ENCODE data around the gene TGFBI.

Gene TGFBI

DNA sequence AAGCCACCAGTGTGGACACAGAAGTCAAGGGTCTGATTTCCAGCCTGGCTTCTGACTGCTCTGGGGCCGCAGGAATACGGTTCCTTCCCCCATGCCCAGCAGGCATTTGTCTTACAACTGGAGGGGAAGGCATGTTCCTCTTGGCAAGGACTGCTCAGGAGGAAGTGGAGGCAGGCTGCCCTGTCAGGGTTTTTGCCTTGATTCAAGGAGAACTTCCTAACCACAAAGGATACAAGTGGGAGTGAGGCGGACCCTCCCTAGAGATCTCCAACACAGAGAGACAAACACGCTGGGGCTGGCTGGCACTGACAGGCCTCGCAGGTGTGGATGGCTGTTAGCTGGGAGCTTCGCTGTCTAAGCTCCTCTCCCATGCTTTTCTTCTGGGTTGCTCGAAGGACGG, 19.1 kb downstream of the TGFBI start:
- DNase-seq (ENCODE audit: low spot score) = no peak

DNA sequence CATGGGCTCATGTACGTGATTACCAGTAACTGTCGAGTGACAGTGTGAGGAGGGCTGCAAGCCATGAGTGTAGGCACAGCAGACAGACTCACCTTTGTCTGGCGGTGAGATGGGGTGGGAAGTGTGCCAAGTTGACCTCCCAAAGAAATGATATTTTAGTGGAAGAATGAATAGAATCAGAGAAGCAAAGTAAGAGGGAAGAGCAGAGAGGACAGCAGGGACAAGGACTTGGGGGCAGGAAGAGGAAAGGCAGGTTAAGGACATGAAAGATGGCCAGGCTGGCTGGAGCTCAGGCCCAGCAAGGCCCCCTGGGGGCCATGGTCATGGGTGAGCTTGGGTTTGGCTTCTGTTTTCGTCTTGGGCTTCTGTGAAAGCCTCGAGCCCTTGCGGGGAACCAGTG, 20.2 kb downstream of the TGFBI start:
- DNase-seq (ENCODE audit: low spot score) = no peak

DNA sequence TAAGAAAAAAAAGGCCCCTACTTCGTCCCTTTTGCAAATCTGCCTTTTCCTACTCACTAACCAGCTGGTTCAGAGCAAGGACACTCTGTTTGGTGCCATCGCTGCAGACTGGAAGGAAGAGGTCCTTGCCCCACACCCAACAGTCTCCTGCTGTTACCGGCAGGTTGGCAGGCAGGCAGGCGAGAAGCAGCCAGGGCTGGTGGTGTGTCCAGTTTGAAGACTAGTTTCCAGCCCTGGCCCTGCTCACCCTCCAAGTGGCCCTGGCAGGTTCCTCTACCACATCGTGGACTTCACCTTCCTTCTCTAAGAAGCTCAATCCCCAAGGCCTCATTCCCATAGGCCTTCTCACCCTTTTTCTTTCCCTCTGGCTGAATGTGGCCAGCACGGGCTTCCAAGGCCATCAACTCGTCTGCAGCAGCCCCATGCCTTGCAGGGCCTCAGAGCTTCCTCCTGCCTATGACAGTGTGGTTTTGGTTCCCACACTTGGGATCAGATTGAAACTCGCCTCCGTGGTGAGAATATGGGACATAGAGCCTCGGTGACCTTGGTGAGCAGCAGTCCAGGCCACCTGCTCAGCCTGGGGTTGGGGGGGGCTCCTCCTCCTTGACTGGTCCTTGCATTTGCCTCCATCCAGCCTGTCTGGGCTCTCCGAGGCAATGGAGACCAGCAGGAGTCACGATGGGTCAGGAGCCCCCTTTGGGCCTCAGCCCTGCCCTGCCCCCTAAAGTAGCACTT, 22.9 kb downstream of the TGFBI start:
- no peak for DNase-seq (ENCODE audit: low spot score)

DNA sequence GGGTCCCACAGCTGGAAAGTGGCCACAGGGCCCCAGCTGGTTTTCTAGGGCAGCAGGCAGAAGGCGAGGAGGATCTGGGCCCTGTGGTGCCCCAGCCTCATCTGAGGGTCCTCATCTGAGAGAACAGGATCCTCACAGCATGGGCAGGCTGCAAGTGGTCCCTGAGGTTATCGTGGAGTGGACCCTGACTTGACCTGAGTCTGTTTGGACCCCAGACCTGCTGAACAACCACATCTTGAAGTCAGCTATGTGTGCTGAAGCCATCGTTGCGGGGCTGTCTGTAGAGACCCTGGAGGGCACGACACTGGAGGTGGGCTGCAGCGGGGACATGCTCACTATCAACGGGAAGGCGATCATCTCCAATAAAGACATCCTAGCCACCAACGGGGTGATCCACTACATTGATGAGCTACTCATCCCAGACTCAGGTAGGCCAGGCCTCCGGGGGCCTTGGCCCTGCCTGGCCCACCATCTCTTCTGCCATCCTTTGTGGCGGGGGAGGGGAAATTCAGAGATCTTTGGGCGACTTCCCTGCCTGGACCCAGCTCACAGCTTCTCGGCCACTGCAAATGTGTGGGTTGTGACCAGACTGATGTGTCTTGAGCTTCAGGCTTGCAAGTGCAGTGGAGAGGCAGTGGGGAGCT, 24.0 kb downstream of the TGFBI start:
- DNase-seq (ENCODE audit: low spot score) = no peak

DNA sequence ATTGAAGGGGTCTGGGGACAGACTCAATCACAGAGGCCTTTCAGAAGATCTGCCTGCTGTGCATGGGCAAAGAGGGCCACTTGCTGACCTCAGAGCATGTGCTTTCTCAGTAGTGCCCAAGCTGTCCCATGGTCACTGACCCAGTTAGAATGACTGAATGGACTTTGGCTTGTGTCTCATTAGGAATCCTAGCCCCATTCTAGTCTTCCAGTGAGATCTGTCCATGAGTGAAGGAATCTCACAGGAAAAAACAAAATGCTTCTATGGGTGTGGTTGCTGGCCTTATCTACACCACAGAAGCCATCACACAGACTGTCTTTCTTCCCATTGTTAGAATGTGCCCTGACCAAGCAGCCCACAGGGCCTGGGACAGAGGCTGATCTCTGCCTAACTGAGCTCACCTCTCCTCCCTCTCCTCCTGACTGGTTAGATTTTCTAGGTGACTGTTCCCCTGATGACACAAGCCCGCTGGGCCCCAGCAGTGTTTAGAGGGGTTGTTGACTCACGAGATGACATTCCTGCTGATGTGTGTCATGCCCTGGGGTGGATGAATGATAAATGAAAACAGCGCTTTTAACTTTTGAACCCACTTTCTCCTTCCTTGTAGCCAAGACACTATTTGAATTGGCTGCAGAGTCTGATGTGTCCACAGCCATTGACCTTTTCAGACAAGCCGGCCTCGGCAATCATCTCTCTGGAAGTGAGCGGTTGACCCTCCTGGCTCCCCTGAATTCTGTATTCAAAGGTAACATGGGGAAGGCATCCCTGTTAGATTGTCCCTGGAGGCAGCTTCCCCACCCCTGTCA, 24.8 kb downstream of the TGFBI start:
- DNase-seq (ENCODE audit: low spot score) = no peak

DNA sequence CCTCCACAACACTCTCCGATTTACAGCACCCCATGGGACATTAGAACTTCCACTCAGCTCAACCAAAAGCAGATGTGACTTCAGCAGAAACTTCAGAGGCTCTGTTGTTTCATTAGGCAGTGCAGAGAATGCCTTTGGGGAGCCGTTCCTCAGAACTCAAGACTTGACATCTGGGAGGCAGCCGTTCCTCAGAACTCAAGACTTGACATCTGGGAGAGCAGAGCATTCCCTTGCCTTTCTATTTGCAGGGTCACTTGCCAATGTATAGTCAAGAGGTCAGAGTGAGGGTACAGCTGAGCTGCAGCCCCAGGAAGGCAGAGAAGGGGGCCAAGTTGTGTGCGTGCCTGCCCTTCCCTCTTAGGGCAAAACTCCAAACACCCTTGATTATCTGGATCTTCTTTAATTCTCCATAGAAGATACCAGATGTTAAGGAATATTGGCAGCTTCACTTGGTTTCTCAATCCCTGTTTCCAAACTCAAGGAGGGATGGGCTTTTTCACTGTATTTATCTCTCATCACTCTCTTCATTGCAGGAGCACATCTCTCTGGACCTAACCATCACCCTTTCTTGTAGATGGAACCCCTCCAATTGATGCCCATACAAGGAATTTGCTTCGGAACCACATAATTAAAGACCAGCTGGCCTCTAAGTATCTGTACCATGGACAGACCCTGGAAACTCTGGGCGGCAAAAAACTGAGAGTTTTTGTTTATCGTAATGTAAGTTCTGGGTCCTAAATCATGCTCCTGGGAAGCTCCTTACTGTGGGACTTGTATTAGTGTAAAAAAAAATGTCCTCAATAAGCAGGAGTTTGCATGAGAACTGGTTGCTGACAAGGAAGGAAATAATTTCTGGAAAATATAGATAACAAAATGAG, 25.6 kb downstream of the TGFBI start:
- no peak for DNase-seq (ENCODE audit: low spot score)

DNA sequence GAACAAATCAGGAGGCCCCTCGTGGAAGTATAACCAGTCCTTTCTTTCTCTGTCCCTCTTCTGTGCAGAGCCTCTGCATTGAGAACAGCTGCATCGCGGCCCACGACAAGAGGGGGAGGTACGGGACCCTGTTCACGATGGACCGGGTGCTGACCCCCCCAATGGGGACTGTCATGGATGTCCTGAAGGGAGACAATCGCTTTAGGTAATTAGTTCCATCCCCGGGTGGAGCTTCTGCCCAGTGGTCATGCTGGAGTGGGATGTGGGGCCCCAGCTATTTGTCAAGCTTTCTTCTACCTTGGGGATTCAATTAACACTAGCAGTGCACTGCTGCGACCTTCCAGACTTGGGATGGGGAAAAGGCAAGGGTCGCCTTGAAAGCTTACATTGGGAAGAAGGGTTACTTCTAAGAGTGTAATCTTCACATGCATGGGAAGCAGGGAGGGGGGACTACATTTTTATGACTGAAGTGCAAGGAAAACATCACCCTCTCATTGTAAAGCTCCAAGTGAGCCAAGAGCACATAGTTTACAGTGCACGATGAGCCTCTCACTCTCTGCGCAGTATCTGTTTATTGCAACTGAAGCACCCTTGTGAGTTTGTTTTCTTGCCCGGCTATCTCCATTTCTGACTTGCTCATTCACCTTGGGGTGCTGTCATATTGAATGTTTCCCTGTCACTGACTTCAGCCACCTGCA, 27.0 kb downstream of the TGFBI start:
- no peak for DNase-seq (ENCODE audit: low spot score)

DNA sequence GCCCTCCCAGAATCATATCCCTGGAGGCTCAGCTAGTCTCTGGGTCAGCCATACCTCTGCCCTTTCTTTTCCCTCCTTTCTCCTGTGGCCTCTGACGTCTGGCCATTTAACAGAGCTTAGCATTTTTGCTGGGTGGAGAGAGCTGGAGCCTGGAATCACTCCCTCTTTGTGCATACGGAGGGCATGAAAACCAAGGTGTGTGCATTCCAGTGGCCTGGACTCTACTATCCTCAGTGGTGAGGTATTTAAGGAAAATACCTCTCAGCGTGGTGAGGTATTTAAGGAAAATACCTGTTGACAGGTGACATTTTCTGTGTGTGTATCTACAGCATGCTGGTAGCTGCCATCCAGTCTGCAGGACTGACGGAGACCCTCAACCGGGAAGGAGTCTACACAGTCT, 27.5 kb downstream of the TGFBI start:
- DNase-seq (ENCODE audit: low spot score) = no peak

DNA sequence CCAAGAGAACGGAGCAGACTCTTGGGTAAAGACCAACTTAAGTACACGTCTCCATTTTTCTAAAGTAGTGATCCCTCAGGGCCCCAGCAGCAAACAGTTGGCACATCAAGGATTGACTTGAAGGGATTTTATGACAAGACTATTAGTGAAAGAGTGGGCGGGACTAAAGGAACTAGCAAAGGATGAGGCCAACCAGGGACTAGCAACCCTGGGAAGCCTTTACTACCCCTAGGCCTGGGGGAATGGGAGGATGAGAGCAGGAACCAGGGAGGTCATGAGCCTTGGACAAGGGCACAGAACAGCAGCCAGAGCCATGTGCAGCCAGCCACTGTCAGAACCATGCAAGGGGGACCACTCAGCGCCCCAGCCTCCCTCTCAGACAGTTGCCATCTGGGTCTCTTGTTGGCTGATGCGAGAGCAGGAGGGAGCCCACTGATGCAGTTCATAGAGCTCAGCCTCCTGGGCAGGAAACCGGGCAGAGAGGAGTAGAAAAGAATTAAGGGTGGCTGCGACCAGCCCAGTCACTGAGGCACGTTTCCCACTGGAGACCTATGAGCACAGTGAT, 28.1 kb downstream of the TGFBI start:
- DNase-seq (ENCODE audit: low spot score) = no peak

DNA sequence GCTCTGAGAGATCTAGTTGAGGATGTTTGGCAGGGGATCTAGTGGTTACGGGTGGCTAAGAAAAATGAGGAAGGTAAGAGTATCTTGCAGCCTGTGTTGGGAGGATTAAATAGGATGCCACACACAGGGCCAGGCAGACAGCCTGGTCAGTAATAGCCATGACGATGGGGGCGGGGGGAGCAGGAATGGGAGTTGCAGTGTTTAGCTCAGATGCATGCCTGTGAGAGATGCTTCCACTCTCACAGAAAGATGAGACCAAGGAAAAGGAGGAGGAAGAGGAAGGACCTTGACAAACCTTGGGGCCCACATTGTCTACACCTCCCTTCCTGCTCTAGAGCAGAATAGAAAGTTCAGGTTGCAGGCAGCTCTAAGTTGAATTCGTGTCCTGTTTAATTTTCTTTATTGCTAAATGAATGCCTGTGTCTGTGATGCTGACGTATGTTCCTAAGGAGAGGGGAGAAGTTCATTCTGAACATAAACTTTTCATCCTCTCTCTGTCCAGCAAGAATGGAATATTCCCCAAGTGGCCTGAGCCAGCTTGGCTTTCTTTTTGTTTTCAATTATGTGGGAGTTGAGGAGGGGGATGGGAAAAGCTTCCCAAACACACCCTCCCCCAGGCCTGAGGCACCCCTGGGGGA, 28.7 kb downstream of the TGFBI start:
- no peak for DNase-seq (ENCODE audit: low spot score)

DNA sequence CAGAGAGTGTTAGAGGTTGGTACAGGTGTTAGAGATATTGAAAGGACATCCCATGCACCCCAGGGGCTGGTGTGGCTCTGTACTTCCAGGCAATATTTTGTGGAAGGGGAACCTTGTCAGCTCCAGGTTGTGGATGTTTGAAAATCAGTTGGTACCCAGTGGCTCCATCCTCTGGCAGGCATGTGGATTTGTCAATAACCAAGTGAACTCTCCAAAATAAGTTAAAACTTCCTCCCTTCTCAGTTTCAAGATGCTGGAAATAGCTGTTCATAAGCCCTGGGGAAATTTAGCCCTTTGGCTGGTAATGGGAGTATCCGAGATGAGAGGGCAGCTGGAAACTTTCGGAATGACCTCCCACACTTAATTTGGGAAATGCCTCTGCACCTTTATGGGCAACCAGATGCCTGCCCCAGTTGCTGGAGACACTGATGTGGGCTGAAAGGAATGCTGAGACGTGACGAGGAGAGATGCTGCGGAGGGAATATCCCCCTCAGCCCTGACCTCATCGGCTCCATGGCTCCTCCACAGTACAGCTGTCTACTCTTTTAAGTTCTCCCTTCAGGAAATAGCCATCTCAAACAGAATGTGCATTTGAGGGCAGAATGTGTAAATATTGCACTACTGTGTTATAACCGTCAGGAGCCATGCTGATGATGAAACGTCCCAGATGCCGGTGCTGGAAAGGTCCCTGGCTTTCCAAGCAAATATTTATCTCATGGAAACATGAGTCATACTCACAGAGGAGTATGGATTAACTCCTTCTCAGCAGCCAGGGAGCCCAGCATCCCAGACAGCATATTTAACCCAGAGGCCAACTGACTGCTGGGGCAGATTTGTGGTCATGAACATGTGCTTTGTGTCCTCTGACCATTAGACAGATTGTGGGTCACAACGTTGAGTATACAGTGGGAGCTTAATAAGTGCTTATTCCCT, 29.5 kb downstream of the TGFBI start:
- peak; percentile 85 for DNase-seq (ENCODE audit: low spot score)

DNA sequence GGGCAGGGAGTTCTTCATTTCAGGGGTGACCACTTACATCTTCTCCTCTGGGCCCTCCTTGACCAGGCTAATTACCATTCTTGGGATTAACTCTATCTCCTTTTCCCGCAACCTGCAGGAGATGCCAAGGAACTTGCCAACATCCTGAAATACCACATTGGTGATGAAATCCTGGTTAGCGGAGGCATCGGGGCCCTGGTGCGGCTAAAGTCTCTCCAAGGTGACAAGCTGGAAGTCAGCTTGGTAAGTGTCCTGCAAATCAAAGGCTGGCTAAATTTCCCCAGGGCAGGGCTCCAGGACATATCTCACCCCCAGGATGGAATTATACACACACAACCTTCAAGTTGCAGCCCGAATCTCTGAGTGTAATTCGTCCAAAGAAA, 30.2 kb downstream of the TGFBI start:
- DNase-seq (ENCODE audit: low spot score) = no peak

DNA sequence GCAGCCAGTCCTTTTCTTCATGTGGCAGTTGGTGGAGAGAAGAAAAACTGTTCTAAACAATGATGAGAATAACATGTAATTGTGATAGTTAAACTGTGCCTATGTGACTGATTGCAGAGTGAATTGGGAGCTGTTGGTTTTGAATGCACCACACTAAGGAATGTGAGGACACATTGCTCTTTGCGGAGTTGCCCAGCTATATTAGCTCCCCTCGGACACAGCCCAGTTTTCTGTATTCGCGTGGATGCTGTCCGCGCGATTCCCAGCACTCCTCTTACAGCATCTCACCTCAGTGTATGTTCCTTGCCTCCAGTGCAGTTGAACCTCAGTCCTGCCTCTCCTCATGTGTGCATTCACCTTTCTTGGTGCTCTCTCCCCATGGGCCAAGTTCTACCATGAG, 32.2 kb downstream of the TGFBI start:
- peak; percentile 37 for DNase-seq (ENCODE audit: low spot score)

DNA sequence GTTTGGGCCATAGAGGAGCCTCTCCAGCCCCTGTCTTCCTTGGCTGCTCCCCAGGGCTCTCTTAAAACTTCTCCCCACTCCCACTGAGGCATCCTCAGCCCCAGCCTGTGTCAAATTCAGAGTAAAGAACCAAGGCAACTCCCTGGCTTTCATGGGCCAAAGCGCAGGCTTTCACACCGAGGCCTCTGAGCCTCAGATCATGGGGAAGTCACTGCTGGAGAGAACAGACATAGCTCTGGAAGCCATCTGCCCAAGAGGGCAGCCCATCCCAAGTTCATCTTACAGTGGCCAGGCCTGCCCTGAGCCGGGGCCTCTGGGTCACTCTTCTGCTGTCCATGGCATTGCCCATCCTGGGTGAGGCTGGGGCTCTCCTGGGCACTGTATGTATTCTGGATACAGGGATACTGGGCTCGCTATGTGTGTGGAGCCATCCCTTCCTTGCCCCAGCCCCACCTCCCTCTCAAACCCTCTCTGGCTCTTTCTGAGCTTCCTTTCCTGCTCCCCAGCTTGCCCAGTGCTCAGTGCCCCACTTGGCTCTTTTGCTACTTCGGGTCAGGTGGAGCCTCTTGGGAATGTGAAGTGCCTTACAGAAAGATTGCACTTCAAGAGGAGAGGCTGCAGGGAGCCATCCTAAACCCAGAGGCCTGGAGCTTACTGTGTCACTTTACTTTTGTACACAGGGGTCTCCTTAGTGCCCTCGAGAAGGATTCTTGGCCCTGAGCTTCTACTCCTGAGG, 33.0 kb downstream of the TGFBI start:
- DNase-seq (ENCODE audit: low spot score) = peak; percentile 49

DNA sequence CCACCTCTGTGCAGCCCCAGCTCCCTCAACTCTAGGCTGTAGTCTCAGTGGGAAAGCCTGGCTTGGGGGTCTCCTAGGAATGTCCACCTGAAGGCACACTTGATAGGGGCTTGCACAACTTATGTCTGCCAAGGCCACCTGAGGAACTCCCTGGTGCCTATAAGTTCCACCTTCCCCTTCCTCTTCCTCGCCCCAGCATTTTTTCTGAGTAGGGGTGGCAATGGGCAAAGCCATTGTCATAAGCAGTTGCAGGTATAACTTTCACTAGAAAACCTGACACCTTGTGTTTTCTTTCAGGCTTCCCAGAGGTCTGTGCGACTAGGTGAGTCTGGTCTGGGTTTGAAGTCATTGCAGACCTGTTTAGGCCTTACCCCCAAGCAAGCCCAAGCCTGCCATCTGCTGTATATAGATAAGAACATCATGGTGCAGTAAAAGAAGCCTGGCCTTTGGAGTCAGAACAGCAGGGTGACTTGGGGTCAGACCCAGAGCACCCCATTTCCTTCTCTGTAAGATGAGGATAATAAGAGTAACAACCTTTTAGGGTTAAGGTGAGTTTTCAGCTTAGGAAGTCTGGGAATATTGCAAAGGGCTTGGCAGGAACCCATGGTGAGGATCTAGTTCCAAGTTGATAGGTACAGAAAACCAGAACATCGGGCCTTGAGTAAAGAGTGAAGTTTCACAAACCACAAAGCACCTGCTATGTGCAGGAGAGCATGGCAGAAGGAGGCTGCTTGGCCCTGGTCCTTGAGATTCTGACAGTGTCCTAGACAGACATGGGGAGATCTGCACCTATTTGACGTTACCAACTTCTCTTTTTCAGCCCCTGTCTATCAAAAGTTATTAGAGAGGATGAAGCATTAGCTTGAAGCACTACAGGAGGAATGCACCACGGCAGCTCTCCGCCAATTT, 33.8 kb downstream of the TGFBI start:
- peak; percentile 50 for DNase-seq (ENCODE audit: low spot score)

DNA sequence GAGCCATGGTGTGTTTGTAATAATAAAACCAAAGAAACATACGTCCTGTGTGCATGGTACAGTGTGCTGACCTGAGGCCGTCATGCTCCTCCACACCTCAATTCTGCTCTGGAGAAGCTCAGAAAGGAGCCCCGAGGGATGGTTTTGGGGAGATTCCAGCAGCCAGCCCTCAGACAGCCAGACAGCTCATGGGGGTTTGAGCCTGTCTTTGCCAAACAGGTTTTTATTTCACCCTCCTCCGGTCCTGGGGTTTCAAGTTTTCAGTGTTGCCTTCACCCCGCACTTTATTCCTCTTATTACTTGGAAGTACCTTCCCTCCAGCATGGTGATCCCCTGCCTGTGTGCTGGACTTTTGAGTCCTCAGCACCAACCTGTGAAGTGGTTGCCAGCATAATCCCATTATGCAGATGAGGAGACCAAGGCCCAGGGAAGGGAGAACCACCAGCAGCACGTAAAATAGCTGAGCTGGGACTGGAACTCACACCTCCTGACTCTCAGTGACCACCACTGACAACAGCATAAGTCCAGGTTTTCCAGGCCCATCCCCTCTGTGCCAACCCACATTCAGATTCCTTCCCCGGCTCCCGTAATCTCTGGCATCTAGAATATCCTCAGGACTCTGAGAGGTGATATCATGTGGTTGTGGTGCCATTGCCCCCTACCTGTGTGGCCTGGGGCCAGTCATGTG, 35.1 kb downstream of the TGFBI start:
- peak; percentile 53 for DNase-seq (ENCODE audit: low spot score)

DNA sequence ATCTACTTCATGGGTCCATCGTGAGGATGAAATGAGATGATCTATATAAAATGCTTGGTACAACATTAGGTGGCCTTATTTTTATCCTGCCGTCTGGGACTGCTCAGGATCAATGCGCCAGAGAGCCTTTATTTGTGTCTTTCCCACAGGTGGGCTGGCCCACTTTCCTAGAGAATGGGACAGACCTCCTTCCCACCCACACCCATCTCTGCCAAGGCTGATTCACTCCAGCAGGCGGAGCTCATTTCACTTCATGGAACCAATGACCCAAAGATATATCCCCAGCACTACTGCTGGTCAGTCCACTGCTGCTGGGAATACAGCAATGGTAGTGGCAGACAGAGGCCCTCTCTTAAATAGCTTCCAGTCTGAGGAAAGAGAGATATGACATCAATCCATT, 35.7 kb downstream of the TGFBI start:
- no peak for DNase-seq (ENCODE audit: low spot score)

All from left forelimb (tissue), 1 donor.